B cell (primary cell): ENCODE results near the gene XIRP2. TPM values are rescaled to one million over a fixed set of nuclear protein-coding genes. Genes with fewer than 3 reads are reported as not detected.
"Not testable (repeated sequence)": the region's sequence is repeated elsewhere in the genome, so short reads cannot be mapped to it uniquely, and the experiment has no call there.

ENCODE experiments used
- ATAC-seq: fragments of 200-7000 bp; cut with Tn5 transposase; one replicate; pipeline ENCODE4 v1.10.0; 2021; ENCODE audit warnings: low read depth, mild to moderate bottlenecking, moderate number of reproducible peaks, moderate library complexity
- CTCF ChIA-PET: fragments of 350-600 bp; sonication (Branson Sonifier 250); formaldehyde crosslinking; loops from one replicate; lab custom pipeline; 2021; ENCODE audit warnings: antibody characterized with exemption, inconsistent platforms; lab: Charles Lee
- POLR2A ChIA-PET: fragments of 350-600 bp; sonication (Branson Sonifier 250); formaldehyde crosslinking; loops from one replicate; lab custom pipeline; 2021; ENCODE audit warnings: antibody characterized with exemption; lab: Charles Lee
- DNase-seq: peaks from one replicate; pipeline ENCODE4 v3.0.0; 2013
- H2AFZ ChIP-seq: 2 replicates; pipeline ENCODE4 v1.6.1; 2012; ENCODE audit warnings: mild to moderate bottlenecking, low read depth, low read length; ENCODE audit not compliant: insufficient read depth, poor library complexity, severe bottlenecking
- H3K27ac ChIP-seq, 2 donors: 1 replicate in 1 of 2; 2 replicates in 1 of 2; pipeline ENCODE4 v1.5.1; 2012 to 2013; ENCODE audit warnings: low read length in 2 of 2, mild to moderate bottlenecking in 2 of 2, moderate library complexity in 1 of 2
- H3K27me3 ChIP-seq, 4 experiments: fragments of 200-600 bp in 1 of 4; sonication (generic) in 1 of 4; replicated peaks in 1 of 4; 1 replicate in 2 of 4; 2 replicates in 2 of 4; pipeline versions ENCODE4 v1.6.1 to v1.7.0; 2013 to 2016; ENCODE audit warnings: low read length in 3 of 4, mild to moderate bottlenecking in 2 of 4, mixed read lengths in 1 of 4, moderate library complexity in 1 of 4; ENCODE audit not compliant: insufficient read depth in 4 of 4, control insufficient read depth in 3 of 4; ENCODE audit errors: control extremely low read depth in 1 of 4
- H3K36me3 ChIP-seq, 2 experiments: replicated peaks in 1 of 2; 1 replicate in 1 of 2; 2 replicates in 1 of 2; pipeline versions ENCODE4 v1.6.1 to v1.7.1; 2013; ENCODE audit warnings: low read length in 1 of 2; ENCODE audit not compliant: insufficient read depth in 2 of 2, control insufficient read depth in 1 of 2; ENCODE audit errors: control extremely low read depth in 1 of 2, extremely low read depth in 1 of 2
- H3K4me1 ChIP-seq, 2 donors: fragments of 200-600 bp in 1 of 2; sonication (generic) in 1 of 2; 1 replicate in 1 of 2; 2 replicates in 1 of 2; pipeline versions ENCODE4 v1.5.1 to v1.6.1; 2013 to 2017; ENCODE audit warnings: low read length in 2 of 2; ENCODE audit not compliant: control insufficient read depth in 2 of 2, insufficient read depth in 2 of 2
- H3K4me2 ChIP-seq: replicated peaks from 2 replicates; pipeline ENCODE3; 2012; ENCODE audit warnings: mild to moderate bottlenecking, low read depth, low read length; ENCODE audit not compliant: poor library complexity, severe bottlenecking
- H3K4me3 ChIP-seq, 5 experiments: fragments of 200-600 bp in 1 of 5; sonication (generic) in 1 of 5; 1 replicate in 3 of 5; 2 replicates in 2 of 5; pipeline versions ENCODE4 v1.5.1 to v1.7.0; 2011 to 2016; ENCODE audit warnings: low read length in 4 of 5, mild to moderate bottlenecking in 4 of 5, low read depth in 2 of 5, control low read depth in 1 of 5, moderate library complexity in 1 of 5; ENCODE audit not compliant: insufficient read depth in 1 of 5; ENCODE audit errors: control extremely low read depth in 1 of 5, extremely low read depth in 1 of 5
- H3K79me2 ChIP-seq: fragments of 200-600 bp; sonication (generic); one replicate; pipeline ENCODE4 v1.6.0; 2016; ENCODE audit warnings: low read length; ENCODE audit not compliant: control insufficient read depth, insufficient read depth
- H3K9ac ChIP-seq: fragments of 200-600 bp; sonication (generic); 2 replicates; pipeline ENCODE4 v1.6.1; 2017; ENCODE audit warnings: mild to moderate bottlenecking, low read length, moderate library complexity
- H3K9me3 ChIP-seq, 3 donors: one replicate each; pipeline versions ENCODE4 v1.6.1 to v1.7.1; 2013; ENCODE audit warnings: low read length in 2 of 3; ENCODE audit not compliant: control insufficient read depth in 2 of 3, insufficient read depth in 1 of 3; ENCODE audit errors: control extremely low read depth in 1 of 3
- H4K20me1 ChIP-seq: 2 replicates; pipeline ENCODE4 v1.6.0; 2012; ENCODE audit warnings: mild to moderate bottlenecking, low read length; ENCODE audit not compliant: insufficient read depth, control insufficient read depth, poor library complexity, severe bottlenecking
- H3K27ac Mint-ChIP-seq: one replicate; pipeline ENCODE4 v1.8.0; 2021; ENCODE audit warnings: mixed read lengths
- H3K27me3 Mint-ChIP-seq: one replicate; pipeline ENCODE4 v1.8.0; 2021; ENCODE audit warnings: mixed read lengths
- H3K4me1 Mint-ChIP-seq: one replicate; pipeline ENCODE4 v1.8.0; 2021; ENCODE audit warnings: mixed read lengths
- H3K4me3 Mint-ChIP-seq: one replicate; pipeline ENCODE4 v1.8.0; 2021; ENCODE audit warnings: mixed read lengths
- H3K9me3 Mint-ChIP-seq: one replicate; pipeline ENCODE4 v1.8.0; 2022; ENCODE audit warnings: mixed read lengths; ENCODE audit not compliant: insufficient read depth
- EZH2 ChIP-seq: IDR thresholded peaks from 2 replicates; pipeline ENCODE4 v1.6.1; 2012; ENCODE audit warnings: borderline replicate concordance, low read depth, mild to moderate bottlenecking, moderate library complexity, low read length; ENCODE audit not compliant: insufficient read depth, poor library complexity, severe bottlenecking
- WGBS: methylation state at CpG from one replicate; pipeline ENCODE4 v1.1.5; 2013; ENCODE audit warnings: missing lambda C conversion rate; ENCODE audit not compliant: insufficient coverage; 5-methylcytosine and 5-hydroxymethylcytosine counted together
- intact Hi-C: fragments of 100-400 bp; cut with micrococcal nuclease; formaldehyde crosslinking; loops from one replicate; pipeline ENCODE4 v1.10.0; 2022
- polyA plus RNA-seq: library from polyadenylated mRNA; depleted of rRNA; stranded (reverse); fragments of >200 nt; gene quantifications from 2 replicates; pipeline ENCODE4 v1.2.3, GENCODE V29; 2012
- total RNA-seq, 2 donors: library from RNA; stranded (reverse); fragments of 120-200 nt in 1 of 2; gene quantifications; 1 replicate in 1 of 2; 2 replicates in 1 of 2; pipeline versions ENCODE4 v1.2.3 to v1.2.4, GENCODE V29; 2013 to 2022
- TF ChIP-seq, protein P1 (sequence below): fragments of 200-600 bp; IDR thresholded peaks from one replicate; pipeline ENCODE4 v1.8.0; 2022; ENCODE audit warnings: antibody characterized with exemption, mild to moderate bottlenecking

XIRP2 gene
- total and polyA plus RNA-seq, 2 donors (not counting 1 experiment from before 2014, with no cell fraction given): not detected

DNA sequence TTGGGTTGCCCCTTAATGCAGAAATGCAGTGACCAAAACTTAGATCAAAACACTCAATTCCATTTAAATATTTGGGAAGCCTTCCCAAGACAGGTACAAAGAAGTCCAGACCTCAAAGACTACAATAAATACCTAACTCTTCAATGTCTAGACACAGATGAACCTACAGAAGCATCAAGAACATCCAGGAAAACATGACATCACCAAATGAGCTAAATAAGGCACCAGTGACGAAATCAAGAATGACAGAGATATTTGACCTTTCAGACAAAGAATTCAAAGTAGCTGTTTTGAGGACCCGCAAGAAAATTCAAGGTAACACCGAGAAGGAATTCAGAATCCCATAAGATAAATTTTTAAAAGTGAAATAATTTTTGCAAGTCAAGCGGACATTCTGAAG lies 140.2 kb downstream of the XIRP2 start:
- Histone ChIP-seq H3K4me3 (no peak overlapping the region), H3K79me2 (no peaks in the 10 kb centered on the region), H3K9ac (no peak overlapping the region), H4K20me1 (no peaks in the 10 kb centered on the region), H3K9me3 (no peaks in the 10 kb centered on the region), H3K27me3 (no peaks in the 10 kb centered on the region), H3K4me2 (no peak overlapping the region), H2AFZ (no peak overlapping the region), H3K4me1 (no peaks in the 10 kb centered on the region), H3K36me3 (no peaks in the 10 kb centered on the region), H3K27ac (no peak overlapping the region)
- Mint-ChIP-seq H3K9me3 (peaks cover 5% of the 10 kb centered on the region), H3K27me3 (no peaks in the 10 kb centered on the region), H3K4me3 (no peak overlapping the region), H3K4me1 (no peaks in the 10 kb centered on the region), H3K27ac (no peak overlapping the region)
- ATAC-seq (no peak), DNase-seq (no peak)
- ChIA-PET POLR2A (no interaction called here), CTCF (no interaction called here)
- intact Hi-C loops: no loop called here
- WGBS: no CpG with 5 or more reads among the region's 4 CpGs
- TF ChIP-seq, protein P1, sequence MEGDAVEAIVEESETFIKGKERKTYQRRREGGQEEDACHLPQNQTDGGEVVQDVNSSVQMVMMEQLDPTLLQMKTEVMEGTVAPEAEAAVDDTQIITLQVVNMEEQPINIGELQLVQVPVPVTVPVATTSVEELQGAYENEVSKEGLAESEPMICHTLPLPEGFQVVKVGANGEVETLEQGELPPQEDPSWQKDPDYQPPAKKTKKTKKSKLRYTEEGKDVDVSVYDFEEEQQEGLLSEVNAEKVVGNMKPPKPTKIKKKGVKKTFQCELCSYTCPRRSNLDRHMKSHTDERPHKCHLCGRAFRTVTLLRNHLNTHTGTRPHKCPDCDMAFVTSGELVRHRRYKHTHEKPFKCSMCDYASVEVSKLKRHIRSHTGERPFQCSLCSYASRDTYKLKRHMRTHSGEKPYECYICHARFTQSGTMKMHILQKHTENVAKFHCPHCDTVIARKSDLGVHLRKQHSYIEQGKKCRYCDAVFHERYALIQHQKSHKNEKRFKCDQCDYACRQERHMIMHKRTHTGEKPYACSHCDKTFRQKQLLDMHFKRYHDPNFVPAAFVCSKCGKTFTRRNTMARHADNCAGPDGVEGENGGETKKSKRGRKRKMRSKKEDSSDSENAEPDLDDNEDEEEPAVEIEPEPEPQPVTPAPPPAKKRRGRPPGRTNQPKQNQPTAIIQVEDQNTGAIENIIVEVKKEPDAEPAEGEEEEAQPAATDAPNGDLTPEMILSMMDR: no peak
- TF ChIP-seq EZH2: no peak

DNA sequence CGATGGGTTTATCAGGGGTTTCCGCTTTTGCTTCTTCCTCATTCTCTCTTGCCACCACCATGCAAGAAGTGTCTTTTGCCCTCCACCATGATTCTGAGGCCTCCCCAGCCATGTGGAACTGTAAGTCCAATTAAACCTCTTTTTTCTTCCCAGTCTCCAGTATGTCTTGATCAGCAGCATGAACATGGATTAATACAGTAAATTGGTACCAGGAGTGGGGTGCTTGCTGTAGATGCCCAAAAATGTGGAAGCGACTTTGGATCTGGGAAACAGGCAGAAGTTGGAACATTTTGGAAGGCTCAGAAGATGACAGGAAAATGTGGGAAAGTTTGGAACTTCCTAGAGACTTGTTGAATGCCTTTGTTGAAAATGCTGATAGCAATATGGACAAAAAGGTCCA lies 146.7 kb downstream of the XIRP2 start:
- POLR2A ChIA-PET: not testable (repeated sequence)

More for the DNA sequence above, 146.7 kb downstream of the XIRP2 start:
- H3K27ac ChIP-seq, CTCF ChIA-PET, H3K4me2 ChIP-seq, H4K20me1 ChIP-seq, H3K27me3 Mint-ChIP-seq, H3K4me3 Mint-ChIP-seq, H3K36me3 ChIP-seq, H2AFZ ChIP-seq, H3K79me2 ChIP-seq, H3K9ac ChIP-seq, H3K4me1 Mint-ChIP-seq, H3K9me3 ChIP-seq, H3K27ac Mint-ChIP-seq, H3K4me3 ChIP-seq, intact Hi-C loops, H3K4me1 ChIP-seq, ATAC-seq, DNase-seq, H3K27me3 ChIP-seq: not testable (repeated sequence)
- 92% methylated on average over 1 of the region's 3 CpGs for WGBS
- peaks cover 11% of the 10 kb centered on the region for H3K9me3 Mint-ChIP-seq
